IMR-90 (cell line): ENCODE results near the gene GABRG1. TPM values are rescaled to one million over a fixed set of nuclear protein-coding genes. Genes with fewer than 3 reads are reported as not detected.

Experiments used
- ATAC-seq: fragments of 200-7000 bp; cut with Tn5 transposase; 2 replicates; pipeline ENCODE4 v1.9.1; 2020; ENCODE audit warnings: low read depth, mild to moderate bottlenecking, moderate library complexity
- BruUV-seq: library from RNA; stranded (reverse); fragments of 400-500 nt; replicated peaks from 2 replicates; lab custom pipeline; 2021; lab: Mats Ljungman, UMichigan
- CTCF ChIA-PET: fragments of 300-600 bp; formaldehyde crosslinking; extraction: SDS; loops from one replicate; lab custom pipeline; 2021; ENCODE audit warnings: antibody characterized with exemption; lab: Yijun Ruan, JAX
- POLR2A ChIA-PET: fragments of 300-600 bp; sonication (Branson Sonifier 250); formaldehyde crosslinking; loops from one replicate; lab custom pipeline; 2022; ENCODE audit warnings: antibody characterized with exemption; ENCODE audit not compliant: unreplicated experiment; lab: Charles Lee
- DNase-seq: peaks from one replicate; pipeline ENCODE4 v3.0.0; 2013
- H2AFZ ChIP-seq: replicated peaks from 2 replicates; pipeline ENCODE3; 2013; ENCODE audit warnings: low read length, mild to moderate bottlenecking; ENCODE audit not compliant: poor library complexity
- H2AK5ac ChIP-seq: 2 replicates; pipeline ENCODE4 v1.6.1; 2013; ENCODE audit warnings: low read depth, low read length, inconsistent platforms
- H2AK9ac ChIP-seq: replicated peaks from 2 replicates; pipeline ENCODE3; 2013; ENCODE audit warnings: mild to moderate bottlenecking, low read depth, low read length, moderate library complexity; ENCODE audit not compliant: poor library complexity
- H2BK120ac ChIP-seq: 2 replicates; pipeline ENCODE4 v1.6.1; 2013; ENCODE audit warnings: low read depth, low read length, inconsistent platforms
- H2BK15ac ChIP-seq: 3 replicates; pipeline ENCODE4 v1.6.1; 2013; ENCODE audit warnings: low read depth, low read length, inconsistent platforms
- H2BK20ac ChIP-seq: 2 replicates; pipeline ENCODE4 v1.6.1; 2013; ENCODE audit warnings: low read depth, mild to moderate bottlenecking, inconsistent platforms, low read length, moderate library complexity
- H2BK5ac ChIP-seq: 2 replicates; pipeline ENCODE4 v1.6.1; 2013; ENCODE audit warnings: mild to moderate bottlenecking, low read depth, low read length, inconsistent platforms; ENCODE audit not compliant: poor library complexity, severe bottlenecking
- H3K14ac ChIP-seq: replicated peaks from 2 replicates; pipeline ENCODE4 v1.6.1; 2013; ENCODE audit warnings: low read depth, low read length, inconsistent platforms
- H3K18ac ChIP-seq: 2 replicates; pipeline ENCODE4 v1.6.1; 2013; ENCODE audit warnings: low read depth, low read length, control low read depth
- H3K23ac ChIP-seq: 2 replicates; pipeline ENCODE4 v1.6.1; 2013; ENCODE audit warnings: low read depth, low read length, inconsistent platforms
- H3K27ac ChIP-seq: 2 replicates; pipeline ENCODE4 v1.5.1; 2013; ENCODE audit warnings: mild to moderate bottlenecking, control low read depth, low read length; ENCODE audit not compliant: insufficient read depth
- H3K27me3 ChIP-seq: 2 replicates; pipeline ENCODE4 v1.6.1; 2013; ENCODE audit warnings: low read length; ENCODE audit not compliant: control insufficient read depth, insufficient read depth
- H3K36me3 ChIP-seq: 2 replicates; pipeline ENCODE4 v1.6.1; 2013; ENCODE audit warnings: low read length, mixed read lengths; ENCODE audit not compliant: control insufficient read depth, insufficient read depth
- H3K4ac ChIP-seq: 2 replicates; pipeline ENCODE4 v1.6.1; 2013; ENCODE audit warnings: low read depth, low read length, inconsistent platforms
- H3K4me1 ChIP-seq: 2 replicates; pipeline ENCODE4 v1.6.1; 2013; ENCODE audit warnings: low read length, mixed read lengths; ENCODE audit not compliant: control insufficient read depth, insufficient read depth
- H3K4me2 ChIP-seq: 2 replicates; pipeline ENCODE4 v1.6.1; 2013; ENCODE audit warnings: low read depth, mild to moderate bottlenecking, control low read depth, low read length, moderate library complexity
- H3K4me3 ChIP-seq: 2 replicates; pipeline ENCODE4 v1.5.1; 2013; ENCODE audit warnings: low read depth, mild to moderate bottlenecking, control low read depth, low read length, moderate library complexity; ENCODE audit not compliant: insufficient read depth
- H3K56ac ChIP-seq: 2 replicates; pipeline ENCODE4 v1.6.1; 2013; ENCODE audit warnings: low read length, inconsistent platforms; ENCODE audit not compliant: insufficient read depth; ENCODE audit errors: extremely low read depth
- H3K79me1 ChIP-seq, 2 experiments: 2 replicates each; pipeline ENCODE4 v1.6.1; 2013; ENCODE audit warnings: low read length in 2 of 2, inconsistent platforms in 1 of 2, low read depth in 1 of 2
- H3K9ac ChIP-seq: 2 replicates; pipeline ENCODE4 v1.6.1; 2013; ENCODE audit warnings: low read depth, low read length, control low read depth
- H3K9me1 ChIP-seq: 2 replicates; pipeline ENCODE4 v1.6.1; 2013; ENCODE audit warnings: low read length, inconsistent platforms; ENCODE audit not compliant: insufficient read depth
- H3K9me3 ChIP-seq: 2 replicates; pipeline ENCODE4 v1.6.1; 2013; ENCODE audit warnings: low read length; ENCODE audit not compliant: control insufficient read depth, insufficient read depth
- H4K20me1 ChIP-seq: 2 replicates; pipeline ENCODE4 v1.6.1; 2013; ENCODE audit warnings: low read length, inconsistent platforms; ENCODE audit not compliant: insufficient read depth
- H4K5ac ChIP-seq: 2 replicates; pipeline ENCODE4 v1.6.1; 2013; ENCODE audit warnings: mild to moderate bottlenecking, low read depth, low read length, control low read depth
- H4K8ac ChIP-seq, 2 experiments: 2 replicates each; pipeline ENCODE4 v1.6.1; 2013; ENCODE audit warnings: low read depth in 2 of 2, low read length in 2 of 2, control low read depth in 1 of 2, inconsistent platforms in 1 of 2
- H4K91ac ChIP-seq: 2 replicates; pipeline ENCODE4 v1.6.1; 2013; ENCODE audit warnings: low read depth, low read length, inconsistent platforms; ENCODE audit not compliant: insufficient read depth
- FOS ChIP-seq: fragments of 150-350 bp; IDR thresholded peaks from 2 replicates; pipeline ENCODE4 v1.6.1; 2016; ENCODE audit warnings: low read depth, low read length
- MAFK ChIP-seq: IDR thresholded peaks from 2 replicates; pipeline ENCODE4 v1.6.1; 2012; ENCODE audit warnings: low read depth, low read length, improper control_type of control experiment
- MAZ ChIP-seq: IDR thresholded peaks from 2 replicates; pipeline ENCODE4 v1.6.1; 2012; ENCODE audit warnings: low read depth, mild to moderate bottlenecking, low read length, improper control_type of control experiment, moderate library complexity, borderline replicate concordance
- NFE2L2 ChIP-seq: fragments of 150-350 bp; IDR thresholded peaks from 2 replicates; pipeline ENCODE4 v1.6.1; 2016; ENCODE audit warnings: low read depth, mild to moderate bottlenecking, low read length
- WGBS, 2 experiments: methylation state at CpG; one replicate each; pipeline versions ENCODE4 v1.1.5 to v1.1.7; 2013; ENCODE audit warnings: missing lambda C conversion rate in 2 of 2; ENCODE audit not compliant: insufficient read length in 1 of 2; ENCODE audit errors: extremely low coverage in 2 of 2; 5-methylcytosine and 5-hydroxymethylcytosine counted together
- dilution Hi-C: fragments of 300-500 bp; cut with HindIII; formaldehyde crosslinking; loops from one replicate; pipeline ENCODE4 v1.14.3; 2018; ENCODE audit warnings: low sequenced_read_pairs; ENCODE audit not compliant: unreplicated experiment
- in situ Hi-C: fragments of 300-500 bp; cut with MboI; formaldehyde crosslinking; loops from 3 replicates; pipeline ENCODE4 v1.14.3; 2019; ENCODE audit warnings: low sequenced_read_pairs, inconsistent platforms, mixed read lengths
- intact Hi-C: fragments of 100-400 bp; cut with micrococcal nuclease; formaldehyde crosslinking; loops from 2 replicates; pipeline ENCODE4 v1.10.0; 2022
- polyA plus RNA-seq, 3 experiments: library from polyadenylated mRNA; depleted of rRNA; stranded (reverse); fragments of >200 nt; gene quantifications; 2 replicates each; pipeline ENCODE4 v1.2.3, GENCODE V29; 2012; ENCODE audit warnings: low replicate concordance in 1 of 3
- total RNA-seq: library from RNA; depleted of rRNA; stranded (reverse); fragments of >200 nt; gene quantifications from 2 replicates; pipeline ENCODE4 v1.2.3, GENCODE V29; 2012

Gene GABRG1
- total and polyA plus RNA-seq, 2 of the 4 experiments (the other 2 are of a cell fraction): not detected

GRCh38 chr4:45989775-45990174 is 134.1 kb downstream of the GABRG1 start:
- H2BK15ac ChIP-seq: no peak overlapping the region
- no peak overlapping the region for H2AFZ ChIP-seq
- H2AK5ac ChIP-seq: no peak overlapping the region
- in situ Hi-C loops: no loop called here
- CTCF ChIA-PET: no interaction called here
- no peak overlapping the region for H3K4me2 ChIP-seq
- no peak for ATAC-seq
- H3K9me1 ChIP-seq: no peaks in the 10 kb centered on the region
- H3K9ac ChIP-seq: no peak overlapping the region
- H4K91ac ChIP-seq: no peak overlapping the region
- H3K27me3 ChIP-seq: no peaks in the 10 kb centered on the region
- dilution Hi-C loops: no loop called here
- no peak overlapping the region for H3K56ac ChIP-seq
- no CpG with 5 or more reads among the region's 1 CpG for WGBS, 2 experiments
- no peak overlapping the region for H3K4me3 ChIP-seq
- no peak overlapping the region for H2AK9ac ChIP-seq
- H3K23ac ChIP-seq: no peak overlapping the region
- POLR2A ChIA-PET: no interaction called here
- H2BK20ac ChIP-seq: no peak overlapping the region
- H4K8ac ChIP-seq: no peak overlapping the region
- no peaks in the 10 kb centered on the region for H3K36me3 ChIP-seq
- no peak overlapping the region for H3K18ac ChIP-seq
- H3K4ac ChIP-seq: no peak overlapping the region
- no peaks in the 10 kb centered on the region for H3K79me1 ChIP-seq
- no peak overlapping the region for H4K5ac ChIP-seq
- no peak overlapping the region for H3K14ac ChIP-seq
- no peak for DNase-seq
- intact Hi-C loops: no loop called here
- H2BK120ac ChIP-seq: no peak overlapping the region
- no peaks in the 10 kb centered on the region for H3K9me3 ChIP-seq
- no peak overlapping the region for H2BK5ac ChIP-seq
- H3K27ac ChIP-seq: no peak overlapping the region
- BruUV-seq: no TSS peak
- TF ChIP-seq MAFK (peak; percentile 92), MAZ (no peak), FOS (no peak), NFE2L2 (peak; percentile 86)
- no peaks in the 10 kb centered on the region for H4K20me1 ChIP-seq
- H3K4me1 ChIP-seq: no peaks in the 10 kb centered on the region
